Fibroblast of the aortic adventitia (primary cell): ENCODE results near the gene SYN1. TPM values are rescaled to one million over a fixed set of nuclear protein-coding genes. Genes with fewer than 3 reads are reported as not detected.

Experiments
- DNase-seq: peaks from one replicate; pipeline ENCODE4 v3.0.0-alpha.2; 2010; ENCODE audit warnings: low read depth
- H3K4me3 ChIP-seq: 2 replicates; pipeline ENCODE4 v1.5.1; 2011; ENCODE audit warnings: low read depth, mild to moderate bottlenecking, control low read depth, low read length, moderate library complexity
- total RNA-seq: library from RNA; depleted of rRNA; stranded (reverse); fragments of >200 nt; gene quantifications from 2 replicates; pipeline ENCODE4 v1.2.3, GENCODE V29; 2012; ENCODE audit warnings: low replicate concordance
- TF ChIP-seq, protein P1 (sequence below): IDR thresholded peaks from 2 replicates; pipeline ENCODE4 v1.5.1; 2011; ENCODE audit warnings: mild to moderate bottlenecking, low read length, control low read depth, inconsistent platforms; ENCODE audit not compliant: insufficient read depth

The SYN1 gene
- total RNA-seq, 1 donor = 0.09 TPM

DNA sequence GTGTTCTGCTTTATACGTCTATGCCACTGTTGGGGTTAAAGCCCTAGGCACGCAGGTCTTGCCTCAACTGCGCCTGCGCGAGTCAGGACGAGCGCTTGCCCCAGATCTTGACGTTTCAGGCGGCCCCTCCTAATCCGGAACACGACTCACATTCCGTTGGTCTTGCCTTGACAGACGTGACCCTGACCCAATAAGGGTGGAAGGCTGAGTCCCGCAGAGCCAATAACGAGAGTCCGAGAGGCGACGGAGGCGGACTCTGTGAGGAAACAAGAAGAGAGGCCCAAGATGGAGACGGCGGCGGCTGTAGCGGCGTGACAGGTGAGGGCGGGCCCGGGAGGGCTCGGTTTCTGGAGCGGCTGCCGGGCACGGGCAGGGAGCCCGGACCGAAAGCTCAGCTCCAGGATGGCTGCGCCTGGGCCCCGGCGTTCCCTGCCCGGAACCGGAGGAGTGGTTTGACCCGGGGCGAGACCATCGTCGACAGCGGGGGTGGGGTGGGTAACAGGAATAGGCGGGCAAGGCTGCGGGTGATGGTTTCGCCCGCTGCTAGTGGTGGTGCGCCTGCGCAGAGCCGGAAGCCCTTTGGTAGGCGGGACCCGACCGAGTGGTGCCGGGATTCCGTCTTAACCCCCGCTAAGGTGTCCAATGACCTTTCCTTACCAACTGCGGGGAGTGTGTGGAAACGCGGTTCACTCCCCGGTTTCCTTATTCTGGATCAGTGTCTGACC is 58.6 kb downstream of the SYN1 start, which contains the start of gene ARAF:
Gene ARAF (plus strand): TSS at position 272 of the 725 bp plus-strand sequence. CDS start 1,763 bp downstream, outside the sequence.
- TF ChIP-seq, protein P1, sequence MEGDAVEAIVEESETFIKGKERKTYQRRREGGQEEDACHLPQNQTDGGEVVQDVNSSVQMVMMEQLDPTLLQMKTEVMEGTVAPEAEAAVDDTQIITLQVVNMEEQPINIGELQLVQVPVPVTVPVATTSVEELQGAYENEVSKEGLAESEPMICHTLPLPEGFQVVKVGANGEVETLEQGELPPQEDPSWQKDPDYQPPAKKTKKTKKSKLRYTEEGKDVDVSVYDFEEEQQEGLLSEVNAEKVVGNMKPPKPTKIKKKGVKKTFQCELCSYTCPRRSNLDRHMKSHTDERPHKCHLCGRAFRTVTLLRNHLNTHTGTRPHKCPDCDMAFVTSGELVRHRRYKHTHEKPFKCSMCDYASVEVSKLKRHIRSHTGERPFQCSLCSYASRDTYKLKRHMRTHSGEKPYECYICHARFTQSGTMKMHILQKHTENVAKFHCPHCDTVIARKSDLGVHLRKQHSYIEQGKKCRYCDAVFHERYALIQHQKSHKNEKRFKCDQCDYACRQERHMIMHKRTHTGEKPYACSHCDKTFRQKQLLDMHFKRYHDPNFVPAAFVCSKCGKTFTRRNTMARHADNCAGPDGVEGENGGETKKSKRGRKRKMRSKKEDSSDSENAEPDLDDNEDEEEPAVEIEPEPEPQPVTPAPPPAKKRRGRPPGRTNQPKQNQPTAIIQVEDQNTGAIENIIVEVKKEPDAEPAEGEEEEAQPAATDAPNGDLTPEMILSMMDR = no peak
- DNase-seq = peak; percentile 99
- peak within 1 kb of the TSS; percentile 74 for H3K4me3 ChIP-seq

DNA sequence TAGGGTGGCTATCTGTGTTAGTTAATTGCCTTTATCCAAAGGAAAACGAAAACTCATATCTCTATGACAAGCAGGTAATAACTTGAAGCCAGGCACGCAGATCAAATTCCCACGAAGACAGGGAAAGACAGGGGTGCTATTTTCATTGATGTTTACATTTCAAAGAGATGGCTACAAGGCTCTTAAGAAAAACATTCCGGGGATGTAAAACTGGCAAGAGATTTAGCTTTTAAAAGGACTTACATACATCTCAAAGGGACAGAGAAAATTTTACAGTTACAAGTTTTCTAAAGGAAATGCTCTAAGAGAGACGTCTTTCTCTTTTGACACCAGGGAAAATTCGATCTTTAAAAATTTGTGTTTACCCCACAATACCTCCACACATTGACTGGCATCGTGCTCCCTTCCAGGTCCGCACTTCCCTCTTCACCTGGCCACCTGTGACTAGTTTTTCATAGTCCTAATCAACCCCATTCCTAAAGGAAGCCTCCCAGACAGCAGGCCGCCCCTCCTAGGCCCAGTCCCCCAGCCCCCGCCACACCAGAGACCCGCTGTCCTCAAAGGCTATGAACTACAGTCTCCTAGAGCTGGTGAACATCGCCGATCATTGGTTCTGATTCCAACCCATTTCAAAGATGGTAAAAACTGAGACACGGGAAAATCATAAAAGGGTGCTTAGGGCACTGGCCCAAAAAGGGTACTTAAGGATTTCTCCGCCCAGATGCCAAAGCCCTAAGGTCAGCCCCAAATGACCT is 59.3 kb downstream of the SYN1 start:
- DNase-seq = no peak
- TF ChIP-seq, protein P1 = no peak
- peak overlapping the region; percentile 64 for H3K4me3 ChIP-seq

DNA sequence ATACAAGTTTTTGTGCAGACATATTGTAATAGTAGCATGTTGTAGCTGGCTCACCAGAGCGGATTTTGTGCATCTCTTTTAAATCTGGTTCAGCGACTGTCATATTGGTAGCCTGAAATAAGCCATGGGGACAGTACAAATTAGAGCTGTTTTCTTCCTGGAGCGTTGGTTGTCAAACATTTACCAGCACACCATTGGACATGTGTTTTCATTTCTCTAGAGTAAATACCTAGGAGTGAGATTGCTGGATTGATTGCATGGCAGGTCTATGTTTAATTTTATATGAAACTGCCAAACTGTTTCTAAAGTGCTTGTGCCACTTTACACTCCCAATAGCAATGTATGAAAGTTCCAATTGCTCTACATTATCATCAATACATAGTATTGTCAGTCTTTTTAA is 61.2 kb downstream of the SYN1 start:
- TF ChIP-seq, protein P1 = no peak
- no peak for DNase-seq
- no peak overlapping the region for H3K4me3 ChIP-seq

DNA sequence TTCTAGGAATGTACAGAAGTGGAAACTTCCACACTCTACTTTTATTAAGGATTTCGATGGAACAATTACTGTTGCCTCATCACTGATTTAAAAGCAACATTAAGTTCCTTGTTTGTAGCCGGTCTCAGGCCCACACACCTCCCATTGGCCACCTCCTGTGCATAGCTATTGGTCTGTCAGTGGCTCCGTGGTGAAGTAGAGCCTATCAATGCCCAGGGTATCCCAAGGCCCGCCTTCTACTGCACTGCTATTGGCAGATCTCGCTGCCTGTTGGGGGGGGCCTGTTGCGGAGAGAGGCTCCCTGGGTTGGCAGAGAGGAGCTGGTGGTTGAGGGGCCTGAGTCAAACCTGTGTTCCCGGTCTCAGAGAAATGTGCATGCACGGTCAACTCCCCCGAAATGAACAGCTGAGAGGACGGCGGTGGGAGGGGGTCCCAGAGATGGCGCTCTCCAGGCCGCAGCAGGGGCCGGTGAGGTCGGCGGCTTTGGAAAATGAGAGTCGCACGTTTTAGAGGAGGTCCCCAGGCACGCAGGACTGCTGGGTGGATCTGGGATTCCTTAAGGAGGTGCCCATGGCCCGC is 63.5 kb downstream of the SYN1 start:
- peak; percentile 93 for DNase-seq
- TF ChIP-seq, protein P1 = no peak
- peak overlapping the region; percentile 64 for H3K4me3 ChIP-seq

DNA sequence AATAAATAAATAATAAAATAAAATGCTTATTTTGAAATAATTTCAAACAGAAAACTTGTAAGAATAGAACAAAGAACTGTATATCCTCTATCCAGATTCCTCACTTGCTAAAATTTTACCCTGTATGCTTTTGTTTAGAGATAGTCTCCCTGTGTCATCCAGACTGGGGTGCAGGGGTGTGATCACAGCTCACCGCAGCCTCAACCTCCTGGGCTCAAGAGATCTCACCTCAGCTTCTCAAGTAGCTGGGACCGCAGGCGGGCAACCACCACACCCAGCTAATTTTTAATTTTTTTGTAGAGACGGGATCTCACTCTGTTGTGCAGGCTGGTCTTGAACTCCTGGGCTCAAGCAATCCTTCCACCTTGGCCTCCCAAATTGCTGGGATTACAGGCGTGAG is 76.2 kb downstream of the SYN1 start:
- no peak overlapping the region for H3K4me3 ChIP-seq
- TF ChIP-seq, protein P1 = no peak
- no peak for DNase-seq

DNA sequence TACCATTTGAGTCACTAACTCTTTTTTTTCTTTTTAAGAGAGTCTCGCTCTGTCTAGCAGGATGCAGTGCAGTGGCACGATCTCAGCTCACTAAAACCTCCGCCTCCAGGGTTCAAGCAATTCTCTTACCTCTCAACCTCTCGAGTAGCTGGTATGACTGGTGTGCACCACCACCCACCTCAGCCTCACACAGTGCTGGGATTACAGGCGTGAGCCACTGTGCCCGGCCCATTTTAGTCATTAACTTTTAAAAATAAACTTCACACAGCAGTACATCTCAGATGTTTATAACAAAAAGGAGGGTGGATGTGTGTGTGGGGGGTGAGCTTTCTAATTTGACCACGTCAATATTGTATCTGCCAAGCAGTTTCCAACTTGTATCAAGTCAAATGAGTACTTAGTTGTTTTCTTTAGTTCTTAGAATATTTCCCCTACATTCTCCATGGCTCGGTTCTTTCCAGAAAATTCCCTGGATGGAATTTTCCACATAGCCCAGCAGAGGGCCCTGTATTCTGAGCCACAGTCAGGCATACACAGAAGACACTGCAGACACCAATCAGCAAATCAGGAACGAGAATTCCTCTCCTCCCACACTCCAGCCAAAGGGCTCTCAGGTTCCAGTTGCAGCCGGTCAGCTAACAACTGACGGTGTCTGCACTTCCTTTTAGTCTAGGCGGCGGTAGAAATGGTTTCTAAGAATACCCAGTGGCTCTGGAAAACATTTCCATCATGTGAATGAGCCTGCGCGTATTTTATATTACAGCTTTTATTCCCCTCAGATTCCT is 78.7 kb downstream of the SYN1 start:
- TF ChIP-seq, protein P1 = peak; percentile 64
- DNase-seq = peak; percentile 91
- H3K4me3 ChIP-seq = no peak overlapping the region
